Central memory CD8-positive, alpha-beta T cell (primary cell): ENCODE results near the gene HOXC9.

Experiments
- ATAC-seq: fragments of 150-1000 bp; cut with Tn5 transposase; replicated peaks from 2 replicates; pipeline ENCODE4 v1.10.0; 2022; ENCODE audit warnings: mild to moderate bottlenecking, moderate FRiP score, moderate number of reproducible peaks; ENCODE audit not compliant: poor library complexity, severe bottlenecking; ENCODE audit errors: extremely low read depth
- DNase-seq, 2 donors: peaks; one replicate each; pipeline ENCODE4 v3.0.0; 2021; ENCODE audit warnings: low spot score in 2 of 2
- H3K27ac Mint-ChIP-seq: one replicate; pipeline ENCODE4 v1.8.0; 2022; ENCODE audit warnings: low read depth, mild to moderate bottlenecking, moderate library complexity, mixed read lengths
- H3K27me3 Mint-ChIP-seq: one replicate; pipeline ENCODE4 v1.8.0; 2022; ENCODE audit warnings: mixed read lengths
- H3K36me3 Mint-ChIP-seq: one replicate; pipeline ENCODE4 v1.8.0; 2022; ENCODE audit warnings: mild to moderate bottlenecking, moderate library complexity, mixed read lengths; ENCODE audit not compliant: insufficient read depth
- H3K4me1 Mint-ChIP-seq: one replicate; pipeline ENCODE4 v1.8.0; 2022; ENCODE audit warnings: mixed read lengths
- H3K4me3 Mint-ChIP-seq: one replicate; pipeline ENCODE4 v1.8.0; 2022; ENCODE audit warnings: mild to moderate bottlenecking, moderate library complexity, mixed read lengths
- H3K9me3 Mint-ChIP-seq: one replicate; pipeline ENCODE4 v1.8.0; 2022; ENCODE audit warnings: mixed read lengths

The HOXC9 gene

GRCh38 chr12:53956251-53956887 is 43.6 kb upstream of the HOXC9 start:
- Mint-ChIP-seq H3K27me3 (peaks cover 91% of the 10 kb centered on the region), H3K9me3 (no peaks in the 10 kb centered on the region), H3K27ac (no peak overlapping the region), H3K36me3 (peaks cover 34% of the 10 kb centered on the region), H3K4me3 (peak overlapping the region; percentile 20), H3K4me1 (peaks cover 37% of the 10 kb centered on the region)
- peak; percentile 24 for ATAC-seq
- DNase-seq: no peak

DNA sequence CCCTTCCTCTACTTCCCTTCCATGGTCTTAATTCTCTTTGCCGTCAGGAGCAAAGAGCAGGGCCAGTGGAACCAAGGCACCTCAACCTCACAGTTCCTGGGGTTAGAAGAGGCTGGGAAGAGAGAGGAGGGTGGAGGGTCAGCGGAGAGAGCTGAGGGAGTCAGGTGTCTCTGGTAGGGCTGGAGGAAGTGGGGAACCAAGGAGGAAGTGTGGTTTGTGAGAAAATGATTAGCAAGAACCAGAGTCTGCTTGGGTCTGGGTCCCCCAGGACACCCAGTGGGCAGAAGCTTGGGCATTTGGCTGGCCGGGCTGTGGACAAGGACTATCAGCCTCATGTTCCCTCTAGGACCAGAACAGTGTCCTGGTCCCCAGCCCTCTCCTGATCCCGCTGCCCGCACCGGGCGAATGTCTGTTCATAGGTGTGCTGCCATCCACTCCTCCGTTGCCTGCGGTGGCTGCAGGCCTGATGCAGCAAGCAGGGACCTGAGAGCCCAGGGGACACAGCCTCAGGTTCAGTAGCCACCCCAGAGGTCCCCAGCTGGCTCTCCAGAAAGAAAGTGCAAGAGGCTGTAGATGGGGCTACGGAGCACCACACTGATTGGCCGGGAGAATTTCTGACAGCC is 42.9 kb upstream of the HOXC9 start:
- peaks cover 32% of the 10 kb centered on the region for H3K36me3 Mint-ChIP-seq
- H3K4me3 Mint-ChIP-seq: peak overlapping the region; percentile 20
- H3K27me3 Mint-ChIP-seq: peaks cover 91% of the 10 kb centered on the region
- peaks cover 32% of the 10 kb centered on the region for H3K4me1 Mint-ChIP-seq
- ATAC-seq: no peak
- no peak for DNase-seq
- H3K9me3 Mint-ChIP-seq: no peaks in the 10 kb centered on the region
- H3K27ac Mint-ChIP-seq: no peak overlapping the region

- peaks cover 28% of the 10 kb centered on the region for H3K4me1 Mint-ChIP-seq
- no peak for DNase-seq
- H3K36me3 Mint-ChIP-seq: peaks cover 24% of the 10 kb centered on the region
- no peak overlapping the region for H3K27ac Mint-ChIP-seq
- no peak overlapping the region for H3K4me3 Mint-ChIP-seq
- no peaks in the 10 kb centered on the region for H3K9me3 Mint-ChIP-seq
- H3K27me3 Mint-ChIP-seq: peaks cover 91% of the 10 kb centered on the region
- no peak for ATAC-seq
Observed at GRCh38 chr12:53958128-53958527, 41.8 kb upstream of the HOXC9 start.

DNA sequence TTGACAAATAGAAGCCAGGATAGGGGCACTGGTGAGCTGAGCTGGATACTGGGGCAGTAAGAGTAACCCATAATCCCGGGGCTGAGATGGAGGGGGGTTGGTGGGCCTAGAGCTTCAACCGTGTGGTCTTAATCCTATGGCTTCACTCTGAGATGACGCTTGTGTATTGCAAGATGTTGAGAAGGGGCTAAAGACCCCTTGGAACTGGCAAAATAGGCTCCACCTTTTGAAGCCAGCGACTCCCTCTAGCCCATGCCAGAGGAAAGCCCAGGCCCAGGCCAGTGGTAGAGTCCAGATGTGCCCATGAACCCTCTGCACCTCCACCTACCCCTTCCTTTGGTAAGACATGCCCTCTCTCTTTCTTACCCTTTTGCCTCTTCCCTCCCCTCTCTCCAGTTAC is 40.6 kb upstream of the HOXC9 start:
- ATAC-seq: no peak
- peaks cover 91% of the 10 kb centered on the region for H3K27me3 Mint-ChIP-seq

DNA sequence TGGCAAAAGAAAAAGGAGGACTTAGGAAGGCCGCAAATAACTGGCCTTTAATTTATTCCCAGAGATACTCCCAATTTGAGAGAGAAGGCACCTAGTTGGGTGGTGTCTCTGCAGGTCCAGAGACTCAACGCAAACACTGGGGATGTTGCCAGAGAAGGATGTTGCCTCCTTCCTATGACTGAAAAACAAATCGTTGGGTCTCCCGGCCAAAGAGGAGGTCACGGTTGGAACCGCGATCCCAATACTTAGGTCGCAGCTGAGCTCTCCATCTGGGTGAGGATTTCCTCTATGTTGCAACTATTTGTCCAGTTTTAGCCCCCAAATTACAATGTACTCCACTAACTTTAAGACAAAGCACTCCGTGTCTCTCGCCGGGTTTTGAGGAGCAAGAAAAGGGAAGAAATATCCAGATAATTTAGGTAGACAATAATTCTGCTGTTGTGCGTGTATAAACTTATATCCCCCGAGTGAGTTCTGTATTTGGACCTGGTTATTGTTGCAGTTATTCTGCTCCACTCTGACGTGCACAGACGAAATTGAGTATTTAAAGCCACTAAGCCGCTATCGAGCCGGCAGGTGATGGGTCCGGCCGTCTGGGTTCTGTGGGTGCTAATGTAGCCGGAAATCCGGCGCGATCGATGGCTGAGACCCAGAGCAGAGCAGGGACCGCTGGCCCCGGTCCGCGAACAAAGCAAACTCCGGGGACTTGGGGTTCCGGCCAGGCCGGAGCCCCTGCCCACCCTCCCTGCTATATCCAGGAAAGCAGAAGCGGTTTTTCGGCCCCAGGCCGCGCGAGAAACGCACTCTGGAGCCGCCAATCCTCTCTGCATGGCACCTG is 39.6 kb upstream of the HOXC9 start:
- DNase-seq: no peak
- H3K4me1 Mint-ChIP-seq: peaks cover 49% of the 10 kb centered on the region
- ATAC-seq: no peak
- H3K36me3 Mint-ChIP-seq: peaks cover 23% of the 10 kb centered on the region
- peak overlapping the region; percentile 50 for H3K27ac Mint-ChIP-seq
- peak overlapping the region; percentile 5 for H3K4me3 Mint-ChIP-seq
- H3K9me3 Mint-ChIP-seq: no peaks in the 10 kb centered on the region
- peaks cover 96% of the 10 kb centered on the region for H3K27me3 Mint-ChIP-seq

More for the DNA sequence above, 40.6 kb upstream of the HOXC9 start:
- H3K27ac Mint-ChIP-seq: no peak overlapping the region
- H3K4me1 Mint-ChIP-seq: peaks cover 40% of the 10 kb centered on the region
- no peaks in the 10 kb centered on the region for H3K9me3 Mint-ChIP-seq
- peaks cover 20% of the 10 kb centered on the region for H3K36me3 Mint-ChIP-seq
- DNase-seq: no peak
- no peak overlapping the region for H3K4me3 Mint-ChIP-seq

DNA sequence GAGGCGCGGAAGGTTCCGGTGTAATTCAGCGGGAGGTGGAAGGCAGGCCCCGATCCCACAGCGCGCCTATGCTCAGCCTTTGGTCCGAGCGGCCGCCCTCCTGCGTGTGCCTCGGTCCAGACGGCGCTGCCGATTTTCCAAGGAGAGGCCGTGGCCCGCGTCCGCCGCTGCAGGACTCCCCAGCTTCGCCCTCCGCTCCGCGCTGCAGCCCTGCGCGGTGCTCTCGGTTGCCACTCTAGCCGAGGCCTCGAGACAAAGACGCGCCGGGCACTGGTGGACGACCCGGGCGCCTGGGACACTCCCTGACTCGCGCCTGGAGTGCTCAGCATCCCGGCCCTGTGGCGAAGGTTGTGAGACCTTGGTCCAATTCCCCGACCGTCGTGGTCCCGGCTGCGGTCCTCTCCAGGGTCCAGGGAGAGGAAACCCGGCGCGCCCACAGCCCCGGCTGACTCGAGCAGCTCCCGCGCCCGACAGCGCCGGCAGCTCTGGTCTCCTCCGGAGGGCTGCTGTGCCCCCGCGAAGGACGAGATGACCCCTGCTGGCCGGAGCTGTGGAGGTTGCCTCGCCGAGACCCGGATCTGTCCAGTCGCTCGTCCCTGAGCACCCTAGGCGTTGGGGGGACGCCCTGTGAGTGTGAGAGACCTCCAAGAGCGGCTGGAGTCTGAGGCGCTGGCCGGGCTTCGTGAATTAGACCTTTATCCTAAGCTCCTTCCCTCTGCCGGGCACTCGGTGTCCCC is 38.8 kb upstream of the HOXC9 start:
- no peak for DNase-seq
- Mint-ChIP-seq H3K4me1 (peaks cover 50% of the 10 kb centered on the region), H3K4me3 (no peak overlapping the region), H3K27me3 (peaks cover 96% of the 10 kb centered on the region), H3K36me3 (peaks cover 19% of the 10 kb centered on the region), H3K9me3 (no peaks in the 10 kb centered on the region), H3K27ac (peak overlapping the region; percentile 50)
- no peak for ATAC-seq

DNA sequence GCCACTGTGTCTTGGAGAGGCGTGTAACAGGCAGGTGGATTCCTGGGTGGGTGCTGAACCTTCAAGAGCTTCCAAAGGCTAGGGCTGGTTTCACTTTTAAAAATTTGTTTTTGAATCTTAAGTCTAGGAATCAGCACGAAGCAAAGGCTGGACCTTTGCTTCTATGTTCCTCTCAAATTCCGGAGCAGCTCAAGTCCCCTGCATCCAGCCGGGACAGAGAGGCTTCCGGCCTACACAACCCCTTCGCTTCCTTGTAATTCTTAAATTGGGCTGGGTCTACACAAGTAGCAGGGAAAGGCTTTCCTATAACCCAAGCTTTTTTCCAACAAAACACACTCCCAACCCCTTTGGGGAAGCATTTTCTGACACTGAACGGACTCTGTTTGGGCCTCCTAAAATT is 37.0 kb upstream of the HOXC9 start:
- no peak for ATAC-seq
- H3K27ac Mint-ChIP-seq: no peak overlapping the region
- no peaks in the 10 kb centered on the region for H3K9me3 Mint-ChIP-seq
- no peak for DNase-seq
- peaks cover 22% of the 10 kb centered on the region for H3K36me3 Mint-ChIP-seq
- peaks cover 96% of the 10 kb centered on the region for H3K27me3 Mint-ChIP-seq
- no peak overlapping the region for H3K4me3 Mint-ChIP-seq
- H3K4me1 Mint-ChIP-seq: peaks cover 46% of the 10 kb centered on the region

GRCh38 chr12:53963434-53964314 is 36.3 kb upstream of the HOXC9 start:
- Mint-ChIP-seq H3K4me3 (no peak overlapping the region), H3K36me3 (peaks cover 22% of the 10 kb centered on the region), H3K27ac (no peak overlapping the region), H3K9me3 (no peaks in the 10 kb centered on the region), H3K4me1 (peaks cover 46% of the 10 kb centered on the region), H3K27me3 (peaks cover 96% of the 10 kb centered on the region)
- ATAC-seq (no peak), DNase-seq (no peak)

DNA sequence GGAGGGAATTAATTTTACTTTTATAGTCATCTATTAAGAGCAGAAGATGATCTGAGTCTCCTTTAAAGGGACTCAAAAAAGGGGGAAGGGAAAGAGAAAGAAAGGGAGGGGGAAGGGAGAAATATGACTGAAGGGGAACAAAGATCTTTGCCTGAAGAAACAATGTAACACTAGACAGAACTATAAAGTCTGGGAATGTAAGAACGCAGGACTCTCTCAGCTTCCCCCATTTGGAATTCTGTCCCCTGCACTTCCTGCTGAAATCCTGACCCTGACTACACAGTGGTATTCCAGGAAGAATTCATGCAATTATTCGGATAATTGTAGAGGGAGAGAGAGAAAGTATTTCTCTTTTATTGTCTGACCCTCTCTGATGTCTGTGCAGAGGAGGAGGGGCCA is 35.6 kb upstream of the HOXC9 start:
- Mint-ChIP-seq H3K4me3 (no peak overlapping the region), H3K27me3 (peaks cover 96% of the 10 kb centered on the region), H3K4me1 (peaks cover 46% of the 10 kb centered on the region), H3K36me3 (peaks cover 22% of the 10 kb centered on the region), H3K27ac (no peak overlapping the region), H3K9me3 (no peaks in the 10 kb centered on the region)
- ATAC-seq (no peak), DNase-seq (no peak)

- ATAC-seq (no peak), DNase-seq (no peak)
- Mint-ChIP-seq H3K4me1 (peaks cover 38% of the 10 kb centered on the region), H3K9me3 (no peaks in the 10 kb centered on the region), H3K4me3 (peak overlapping the region; percentile 16), H3K27me3 (peaks cover 96% of the 10 kb centered on the region), H3K27ac (no peak overlapping the region), H3K36me3 (peaks cover 16% of the 10 kb centered on the region)
Observed at GRCh38 chr12:53965281-53966084, 34.5 kb upstream of the HOXC9 start.

DNA sequence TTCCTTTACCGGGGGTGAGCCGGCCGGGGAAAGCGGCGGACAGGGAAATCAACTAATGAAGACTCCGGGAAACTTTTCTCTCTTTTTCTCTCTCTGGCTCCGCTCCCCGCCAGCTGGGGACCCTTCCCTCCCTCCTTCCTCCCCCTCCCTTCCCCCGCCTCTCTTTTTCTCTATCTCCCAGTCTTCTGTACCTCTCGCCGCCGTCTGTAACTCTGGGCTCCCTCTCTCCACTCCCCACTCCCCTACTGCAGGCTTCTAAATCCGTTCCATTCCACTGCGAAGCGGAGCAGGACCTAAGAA is 33.9 kb upstream of the HOXC9 start:
- H3K27ac Mint-ChIP-seq: no peak overlapping the region
- no peak for ATAC-seq
- H3K36me3 Mint-ChIP-seq: peaks cover 16% of the 10 kb centered on the region
- peaks cover 35% of the 10 kb centered on the region for H3K4me1 Mint-ChIP-seq
- no peaks in the 10 kb centered on the region for H3K9me3 Mint-ChIP-seq
- peaks cover 97% of the 10 kb centered on the region for H3K27me3 Mint-ChIP-seq
- no peak for DNase-seq
- H3K4me3 Mint-ChIP-seq: no peak overlapping the region
